H1 (cell line): ENCODE results near the gene ITPR3.

Experiments
- BRCA1 ChIP-seq: IDR thresholded peaks from 2 replicates; pipeline ENCODE4 v1.6.1; 2012; ENCODE audit warnings: low read depth, low read length, improper control_type of control experiment
- CHD1 ChIP-seq: IDR thresholded peaks from 2 replicates; pipeline ENCODE4 v1.6.1; 2012; ENCODE audit warnings: low read depth, low read length, improper control_type of control experiment
- KDM1A ChIP-seq: fragments of 200-600, 300-600 bp; sonication (generic); IDR thresholded peaks from 2 replicates; pipeline ENCODE4 v1.7.1; 2016; ENCODE audit warnings: mild to moderate bottlenecking, low read length, borderline replicate concordance
- POLR2AphosphoS5 ChIP-seq: IDR thresholded peaks from 2 replicates; pipeline ENCODE4 v1.6.1; 2011; ENCODE audit warnings: low read depth, low read length
- POU5F1 ChIP-seq: IDR thresholded peaks from 2 replicates; pipeline ENCODE4 v1.6.1; 2011; ENCODE audit warnings: low read depth, mild to moderate bottlenecking, low read length, moderate library complexity
- YY1 ChIP-seq: IDR thresholded peaks from 2 replicates; pipeline ENCODE4 v1.6.1; 2011; ENCODE audit warnings: low read depth, mild to moderate bottlenecking, low read length
- TF ChIP-seq, protein P1 (sequence below), 3 experiments: IDR thresholded peaks; 1 replicate in 2 of 3; 2 replicates in 1 of 3; pipeline versions ENCODE4 v1.5.1 to v1.6.1; 2011; ENCODE audit warnings: low read length in 3 of 3, mild to moderate bottlenecking in 3 of 3, inconsistent platforms in 2 of 3, low read depth in 1 of 3, moderate library complexity in 1 of 3; ENCODE audit not compliant: insufficient read depth in 1 of 3; ENCODE audit errors: control extremely low read depth in 1 of 3

DNA sequence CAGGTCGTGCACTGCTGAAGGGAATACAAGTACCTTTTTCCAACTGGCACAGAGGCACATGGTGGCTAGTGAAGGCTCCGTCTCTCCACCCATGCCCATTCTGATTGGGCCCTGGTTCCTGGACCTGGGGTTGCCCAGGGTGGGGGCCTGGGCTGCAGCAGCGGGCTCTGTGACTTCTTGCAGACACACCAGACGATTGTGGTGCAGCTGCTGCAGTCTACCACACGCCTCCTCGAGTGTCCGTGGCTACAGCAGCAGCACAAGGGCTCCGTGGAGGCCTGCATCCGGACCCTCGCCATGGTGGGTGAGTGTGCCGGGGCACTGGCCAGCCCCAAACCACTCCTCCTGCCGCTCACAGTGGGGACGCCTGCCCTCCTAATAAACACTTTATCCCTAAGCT lies 61.2 kb downstream of the ITPR3 start:
- TF ChIP-seq BRCA1 = no peak
- no peak for TF ChIP-seq POLR2AphosphoS5
- no peak for TF ChIP-seq YY1
- no peak for TF ChIP-seq CHD1
- TF ChIP-seq, protein P1, sequence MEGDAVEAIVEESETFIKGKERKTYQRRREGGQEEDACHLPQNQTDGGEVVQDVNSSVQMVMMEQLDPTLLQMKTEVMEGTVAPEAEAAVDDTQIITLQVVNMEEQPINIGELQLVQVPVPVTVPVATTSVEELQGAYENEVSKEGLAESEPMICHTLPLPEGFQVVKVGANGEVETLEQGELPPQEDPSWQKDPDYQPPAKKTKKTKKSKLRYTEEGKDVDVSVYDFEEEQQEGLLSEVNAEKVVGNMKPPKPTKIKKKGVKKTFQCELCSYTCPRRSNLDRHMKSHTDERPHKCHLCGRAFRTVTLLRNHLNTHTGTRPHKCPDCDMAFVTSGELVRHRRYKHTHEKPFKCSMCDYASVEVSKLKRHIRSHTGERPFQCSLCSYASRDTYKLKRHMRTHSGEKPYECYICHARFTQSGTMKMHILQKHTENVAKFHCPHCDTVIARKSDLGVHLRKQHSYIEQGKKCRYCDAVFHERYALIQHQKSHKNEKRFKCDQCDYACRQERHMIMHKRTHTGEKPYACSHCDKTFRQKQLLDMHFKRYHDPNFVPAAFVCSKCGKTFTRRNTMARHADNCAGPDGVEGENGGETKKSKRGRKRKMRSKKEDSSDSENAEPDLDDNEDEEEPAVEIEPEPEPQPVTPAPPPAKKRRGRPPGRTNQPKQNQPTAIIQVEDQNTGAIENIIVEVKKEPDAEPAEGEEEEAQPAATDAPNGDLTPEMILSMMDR (IDR thresholded peaks at IDR 0.05; ENCODE audit: control extremely low read depth in 1 of 3, insufficient read depth in 1 of 3, low read depth in 1 of 3, low read length in 3 of 3) = no peak
- no peak for TF ChIP-seq POU5F1
- TF ChIP-seq KDM1A = no peak
